ENCODE results near the gene GKN1.

DNA sequence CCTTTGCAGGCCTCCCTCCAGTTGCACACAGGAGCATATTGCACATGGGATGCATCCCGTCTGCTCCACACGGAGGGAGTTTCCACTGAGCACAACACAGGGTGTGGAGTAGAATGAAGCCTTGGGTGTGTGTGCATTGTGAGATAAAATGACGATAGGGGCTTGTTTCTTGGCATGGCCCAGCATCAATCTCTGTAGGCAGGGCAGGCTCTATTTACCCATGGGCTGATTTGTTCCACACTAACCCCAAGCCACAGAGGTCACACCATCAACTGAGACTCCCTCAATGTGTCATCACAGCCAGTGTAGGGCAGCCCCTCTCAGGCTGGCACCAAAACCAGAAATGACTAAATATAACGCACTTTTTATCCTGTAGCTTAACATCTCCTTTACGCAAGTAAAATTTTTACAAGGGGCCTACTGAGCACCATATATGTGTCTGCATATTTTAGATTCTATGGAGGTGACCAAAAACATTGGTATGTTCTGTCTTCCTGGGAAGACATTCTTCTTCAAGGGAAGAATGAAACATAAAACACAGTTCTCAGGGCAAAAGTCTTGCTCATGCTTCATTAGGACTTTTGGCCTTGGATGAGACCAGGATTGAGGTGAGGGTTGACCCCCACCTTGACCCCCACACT lies 2.7 kb upstream of the GKN1 start:
- TF ChIP-seq, protein P1, sequence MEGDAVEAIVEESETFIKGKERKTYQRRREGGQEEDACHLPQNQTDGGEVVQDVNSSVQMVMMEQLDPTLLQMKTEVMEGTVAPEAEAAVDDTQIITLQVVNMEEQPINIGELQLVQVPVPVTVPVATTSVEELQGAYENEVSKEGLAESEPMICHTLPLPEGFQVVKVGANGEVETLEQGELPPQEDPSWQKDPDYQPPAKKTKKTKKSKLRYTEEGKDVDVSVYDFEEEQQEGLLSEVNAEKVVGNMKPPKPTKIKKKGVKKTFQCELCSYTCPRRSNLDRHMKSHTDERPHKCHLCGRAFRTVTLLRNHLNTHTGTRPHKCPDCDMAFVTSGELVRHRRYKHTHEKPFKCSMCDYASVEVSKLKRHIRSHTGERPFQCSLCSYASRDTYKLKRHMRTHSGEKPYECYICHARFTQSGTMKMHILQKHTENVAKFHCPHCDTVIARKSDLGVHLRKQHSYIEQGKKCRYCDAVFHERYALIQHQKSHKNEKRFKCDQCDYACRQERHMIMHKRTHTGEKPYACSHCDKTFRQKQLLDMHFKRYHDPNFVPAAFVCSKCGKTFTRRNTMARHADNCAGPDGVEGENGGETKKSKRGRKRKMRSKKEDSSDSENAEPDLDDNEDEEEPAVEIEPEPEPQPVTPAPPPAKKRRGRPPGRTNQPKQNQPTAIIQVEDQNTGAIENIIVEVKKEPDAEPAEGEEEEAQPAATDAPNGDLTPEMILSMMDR (IDR thresholded peaks at IDR 0.05) = no peak
- TF ChIP-seq POLR2A (IDR thresholded peaks at IDR 0.05) = no peak
